Measurements from ENCODE around the gene LRRC63.

- TF ChIP-seq CTCF (IDR thresholded peaks at IDR 0.05; ENCODE audit: borderline replicate concordance, extremely low read depth, low read length, poor library complexity, severe bottlenecking) = no peak
- no peak for TF ChIP-seq EZH2 (IDR thresholded peaks at IDR 0.05; ENCODE audit: borderline replicate concordance, low read depth, low read length, severe bottlenecking)
Observed at GRCh38 chr13:46166224-46166584, 45.5 kb upstream of the LRRC63 start.
